ENCODE measurements around the gene PRKX. TPM values are rescaled to one million over a fixed set of nuclear protein-coding genes. Genes with fewer than 3 reads are reported as not detected.
"Not testable (repeated sequence)": the region's sequence is repeated elsewhere in the genome, so short reads cannot be mapped to it uniquely, and the experiment has no call there.

The PRKX gene
- total and polyA plus RNA-seq, 2 of the 4 experiments (the other 2 are of a cell fraction) = 7.2 to 14.9 TPM

- H2AK9ac ChIP-seq (replicated peaks; ENCODE audit: low read depth, low read length, poor library complexity); H2BK20ac ChIP-seq (ENCODE audit: low read depth, low read length); H3K23ac ChIP-seq (ENCODE audit: low read depth, low read length); H4K20me1 ChIP-seq (ENCODE audit: insufficient read depth, low read length); H2BK120ac ChIP-seq (ENCODE audit: low read depth, low read length); H2AFZ ChIP-seq (replicated peaks; ENCODE audit: low read length, poor library complexity); H3K9me3 ChIP-seq (ENCODE audit: control insufficient read depth, insufficient read depth, low read length); H3K4me2 ChIP-seq (ENCODE audit: low read depth, low read length); H3K9ac ChIP-seq (ENCODE audit: low read depth, low read length); H3K56ac ChIP-seq (ENCODE audit: extremely low read depth, insufficient read depth, low read length); dilution Hi-C loops (cut with HindIII; ENCODE audit: low sequenced_read_pairs, unreplicated experiment); H3K27ac ChIP-seq (ENCODE audit: insufficient read depth, low read length); H4K5ac ChIP-seq (ENCODE audit: low read depth, low read length); H3K18ac ChIP-seq (ENCODE audit: low read depth, low read length); H3K4me3 ChIP-seq (ENCODE audit: insufficient read depth, low read depth, low read length); BruUV-seq (replicated peaks); H3K9me1 ChIP-seq (ENCODE audit: insufficient read depth, low read length); POLR2A ChIA-PET (ENCODE audit: unreplicated experiment); H4K8ac ChIP-seq (ENCODE audit: low read depth in 2 of 2, low read length in 2 of 2); H2BK5ac ChIP-seq (ENCODE audit: low read depth, low read length, poor library complexity, severe bottlenecking); H3K4ac ChIP-seq (ENCODE audit: low read depth, low read length); H4K91ac ChIP-seq (ENCODE audit: insufficient read depth, low read depth, low read length); H3K36me3 ChIP-seq (ENCODE audit: control insufficient read depth, insufficient read depth, low read length); H3K14ac ChIP-seq (replicated peaks; ENCODE audit: low read depth, low read length); H2BK15ac ChIP-seq (ENCODE audit: low read depth, low read length); H2AK5ac ChIP-seq (ENCODE audit: low read depth, low read length); DNase-seq; H3K27me3 ChIP-seq (ENCODE audit: control insufficient read depth, insufficient read depth, low read length); in situ Hi-C loops (cut with MboI; ENCODE audit: low sequenced_read_pairs); ATAC-seq (ENCODE audit: low read depth); H3K4me1 ChIP-seq (ENCODE audit: control insufficient read depth, insufficient read depth, low read length); intact Hi-C loops (cut with micrococcal nuclease); CTCF ChIA-PET: not testable (repeated sequence)
- H3K79me1 ChIP-seq (ENCODE audit: low read depth in 1 of 2, low read length in 2 of 2) = peaks cover 0 to 18% of the 10 kb centered on the region in 2 experiments; a peak in 1 of 4 replicates
- WGBS, 2 experiments (ENCODE audit: extremely low coverage in 2 of 2, insufficient read length in 1 of 2) = no CpG with 5 or more reads among the region's 10 CpGs
These were observed 12.0 kb downstream of the PRKX start for GRCh38 chrX:3701445-3701928.
